Stimulated activated CD4-positive, alpha-beta T cell treated with anti-CD3 and anti-CD28 coated beads, Interleukin-12 subunit alpha, Interleukin-12 subunit beta, amount 100 ng/mL, for 48 hours (primary cell): ENCODE results near the gene POLG.

Source experiments
- DNase-seq, 3 donors: peaks; one replicate each; pipeline ENCODE4 v3.0.0-alpha.2; 2020; ENCODE audit warnings: low read depth in 2 of 3, low spot score in 1 of 3

The POLG gene

DNA sequence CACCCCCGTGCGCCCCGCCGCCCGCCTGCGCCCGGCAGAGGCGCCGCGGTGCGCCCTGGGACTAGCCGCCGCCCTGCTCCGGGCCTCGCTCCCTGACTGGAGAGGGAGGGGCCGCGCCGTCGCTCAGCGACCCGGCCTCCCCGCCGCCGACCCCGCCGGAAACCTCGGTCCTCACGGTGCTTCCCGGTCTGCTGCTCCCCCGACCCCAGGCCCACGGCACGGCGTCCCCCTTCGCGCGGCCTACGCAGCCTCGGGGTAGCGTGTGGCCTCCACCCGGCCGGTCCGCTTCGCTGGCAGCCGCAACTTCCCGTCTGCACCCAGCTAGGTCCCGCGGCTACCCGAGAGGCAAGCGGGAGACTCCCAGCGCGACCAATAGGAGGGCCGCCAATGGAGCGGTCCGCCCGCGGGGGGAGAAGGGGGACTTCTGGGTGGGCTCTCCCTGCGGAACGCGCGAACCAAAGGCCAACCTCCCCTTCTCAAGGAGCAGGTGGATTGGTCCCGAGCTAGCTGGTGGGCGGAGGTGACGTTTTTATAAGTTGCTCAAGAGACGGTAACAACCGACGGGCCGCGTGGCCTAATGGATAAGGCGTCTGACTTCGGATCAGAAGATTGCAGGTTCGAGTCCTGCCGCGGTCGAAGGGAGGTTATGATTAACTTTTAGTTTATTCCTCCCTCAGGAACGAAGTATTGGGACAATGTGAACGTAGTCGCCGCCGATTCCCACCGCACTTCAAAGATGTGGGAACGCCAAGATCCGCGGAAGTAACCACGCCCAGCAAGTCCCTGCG is at the start of gene POLG:
Gene POLG, minus strand, starts transcription at position 315 of the 788 bp plus-strand sequence. CDS start 1,070 bp downstream, outside the sequence.
- peak; percentile 96 to 100 (median 99) for DNase-seq

DNA sequence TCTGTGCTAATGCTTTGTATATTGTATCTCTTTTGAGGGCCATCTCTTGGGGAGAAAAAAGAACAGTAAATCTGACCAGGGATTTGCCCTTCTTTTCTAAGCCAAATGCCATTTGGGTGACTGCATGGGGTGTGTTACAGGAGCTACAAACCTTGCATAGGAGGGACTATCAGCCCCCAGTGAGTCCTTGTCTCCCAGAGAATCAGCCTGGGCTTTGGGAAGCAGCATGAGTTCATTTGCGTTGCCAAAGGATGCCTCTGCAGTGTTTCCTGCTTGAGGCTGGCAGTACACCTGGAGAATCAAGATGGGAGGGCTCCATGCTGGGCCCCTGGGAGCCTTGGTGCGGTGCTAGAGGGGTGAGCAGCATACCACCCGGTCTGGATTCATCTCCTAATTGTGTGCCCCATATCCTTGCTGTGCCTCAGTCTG is 49.6 kb upstream of the POLG start:
- DNase-seq = no peak

DNA sequence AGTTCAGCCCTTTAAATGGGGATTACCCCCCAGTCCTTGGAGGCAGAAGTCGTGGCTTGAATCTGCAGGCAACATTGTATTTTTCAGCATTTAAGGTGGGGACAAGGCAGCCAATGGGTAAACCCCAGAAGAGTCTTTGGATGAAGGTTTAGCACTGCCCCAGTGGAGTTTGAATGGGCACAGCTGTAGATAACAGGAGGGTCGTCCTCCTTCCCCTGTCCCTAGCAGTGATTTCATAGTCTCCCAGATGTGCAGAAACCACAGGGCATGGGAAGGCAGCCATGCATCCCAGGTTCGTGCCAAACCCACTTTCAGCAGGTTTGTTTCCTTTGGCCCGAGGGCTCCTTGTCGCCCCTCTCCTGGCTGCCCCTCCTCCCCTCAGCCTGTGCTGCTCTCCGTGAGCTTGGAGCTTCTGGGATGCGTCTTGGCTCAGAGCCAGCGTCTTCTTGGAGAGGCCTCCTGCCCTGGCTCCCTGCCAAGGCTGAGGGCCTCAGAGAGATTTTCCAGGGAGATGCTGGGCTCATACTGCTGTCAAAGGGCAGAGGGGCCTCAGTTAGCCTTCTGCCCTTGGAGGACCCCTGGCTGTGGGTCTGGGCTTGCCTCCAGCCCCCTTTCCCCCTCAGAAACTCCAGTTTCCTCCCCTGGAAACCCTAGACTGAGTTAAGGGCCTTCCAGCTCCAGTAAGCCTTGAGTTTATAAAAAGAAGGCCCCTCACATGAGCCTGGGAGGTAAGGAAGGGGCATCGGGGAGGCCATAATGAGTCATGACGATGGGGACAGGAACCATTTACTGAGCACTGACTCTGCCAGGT is 48.9 kb upstream of the POLG start:
- DNase-seq = no peak

DNA sequence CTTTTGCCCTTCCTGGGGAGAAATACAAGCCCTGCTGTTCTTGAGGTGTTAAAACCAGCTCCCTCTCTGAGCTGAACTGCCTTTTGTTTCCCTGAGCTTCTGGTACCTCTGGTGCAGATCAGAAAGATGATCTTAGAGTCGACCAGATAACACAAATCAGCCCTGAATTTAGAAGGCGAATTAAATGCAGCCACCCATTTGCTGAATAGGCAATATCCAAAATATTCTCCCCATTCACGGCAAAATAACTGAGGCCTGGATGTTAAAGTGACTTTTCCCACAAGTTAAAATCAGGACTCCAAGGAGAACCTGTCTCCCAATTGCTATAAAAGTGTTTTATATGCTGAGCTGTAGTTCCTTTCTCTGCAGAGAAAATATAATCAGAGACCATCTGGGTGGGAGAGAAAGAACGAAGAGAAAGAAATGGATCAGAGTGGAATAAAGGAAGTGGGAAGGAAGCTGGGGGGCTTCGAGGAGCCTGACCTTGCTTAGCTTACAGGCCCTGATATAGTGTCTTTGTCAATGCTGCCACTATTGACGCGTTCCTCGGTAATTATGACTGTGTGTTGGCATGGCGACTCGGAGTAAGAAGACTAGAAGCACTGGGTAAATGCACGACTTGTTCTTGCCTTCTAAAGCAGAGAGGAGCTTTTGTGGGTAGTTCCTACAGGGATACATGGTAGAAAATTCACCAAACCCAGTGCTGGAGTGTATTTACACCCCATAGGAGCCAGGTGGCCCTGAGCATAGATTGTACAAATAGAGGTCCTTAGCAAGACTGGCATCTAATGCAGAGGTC is 47.5 kb upstream of the POLG start:
- no peak for DNase-seq

DNA sequence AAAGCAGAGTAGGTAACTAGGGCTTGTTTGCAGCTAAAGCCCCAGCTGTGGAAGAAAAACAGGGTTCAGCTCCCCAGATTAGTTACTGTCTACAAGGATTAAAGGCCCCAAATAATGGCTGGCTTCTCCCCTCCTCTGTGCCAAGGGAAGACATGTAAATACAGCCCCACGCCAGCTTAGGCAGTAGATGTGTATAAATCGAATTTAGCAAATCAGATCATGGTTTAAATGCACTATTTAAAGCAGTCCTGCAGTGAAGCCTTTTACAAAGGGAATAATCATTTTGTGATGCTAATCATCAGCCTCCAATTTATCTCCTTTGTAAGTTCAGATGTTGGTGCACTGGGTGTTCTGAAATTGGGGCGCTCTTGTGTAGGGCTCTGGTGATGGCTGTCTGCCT is 46.7 kb upstream of the POLG start:
- DNase-seq = no peak

DNA sequence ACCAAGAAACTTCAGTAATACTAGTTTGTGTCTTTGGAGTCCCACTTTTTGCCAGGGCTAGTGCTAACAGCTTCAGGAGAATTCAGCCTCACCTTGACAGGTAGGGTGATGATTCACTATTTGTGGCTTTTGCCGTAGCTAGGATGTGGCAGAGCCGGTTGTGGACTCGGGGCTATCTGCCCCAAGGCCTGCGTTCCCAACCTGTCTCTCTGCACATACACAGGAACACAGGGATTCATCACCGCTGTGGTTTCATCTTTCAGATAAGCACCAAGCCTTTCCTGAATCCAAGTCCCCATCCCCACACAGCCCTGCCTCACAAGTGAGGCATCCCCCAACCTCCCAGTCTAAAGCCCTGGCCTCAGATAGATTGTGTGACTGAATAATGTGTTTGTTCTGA is 45.2 kb upstream of the POLG start:
- DNase-seq = no peak

DNA sequence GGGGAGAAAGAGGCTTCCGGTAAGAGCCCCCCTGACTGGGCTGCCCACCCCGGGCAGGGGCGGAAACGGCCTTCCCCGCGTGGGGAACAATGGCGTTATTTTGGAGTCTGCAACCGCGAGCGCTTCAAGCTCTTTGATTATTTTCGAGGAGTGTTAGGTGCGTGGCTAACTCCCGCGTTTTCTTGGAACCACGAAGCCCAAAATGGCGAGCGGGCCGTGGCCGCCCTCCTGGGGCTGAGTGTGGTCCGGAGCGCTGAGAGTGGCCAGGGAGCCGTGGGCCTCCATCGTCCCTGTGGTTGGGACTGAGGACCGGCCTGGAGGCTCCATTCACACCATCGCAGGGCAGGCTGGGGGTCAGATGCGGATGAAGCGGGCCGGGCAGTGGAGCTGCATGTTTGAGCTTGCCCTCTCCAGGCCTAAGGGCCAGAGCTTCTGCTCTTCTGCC is 44.6 kb upstream of the POLG start:
- DNase-seq = no peak

DNA sequence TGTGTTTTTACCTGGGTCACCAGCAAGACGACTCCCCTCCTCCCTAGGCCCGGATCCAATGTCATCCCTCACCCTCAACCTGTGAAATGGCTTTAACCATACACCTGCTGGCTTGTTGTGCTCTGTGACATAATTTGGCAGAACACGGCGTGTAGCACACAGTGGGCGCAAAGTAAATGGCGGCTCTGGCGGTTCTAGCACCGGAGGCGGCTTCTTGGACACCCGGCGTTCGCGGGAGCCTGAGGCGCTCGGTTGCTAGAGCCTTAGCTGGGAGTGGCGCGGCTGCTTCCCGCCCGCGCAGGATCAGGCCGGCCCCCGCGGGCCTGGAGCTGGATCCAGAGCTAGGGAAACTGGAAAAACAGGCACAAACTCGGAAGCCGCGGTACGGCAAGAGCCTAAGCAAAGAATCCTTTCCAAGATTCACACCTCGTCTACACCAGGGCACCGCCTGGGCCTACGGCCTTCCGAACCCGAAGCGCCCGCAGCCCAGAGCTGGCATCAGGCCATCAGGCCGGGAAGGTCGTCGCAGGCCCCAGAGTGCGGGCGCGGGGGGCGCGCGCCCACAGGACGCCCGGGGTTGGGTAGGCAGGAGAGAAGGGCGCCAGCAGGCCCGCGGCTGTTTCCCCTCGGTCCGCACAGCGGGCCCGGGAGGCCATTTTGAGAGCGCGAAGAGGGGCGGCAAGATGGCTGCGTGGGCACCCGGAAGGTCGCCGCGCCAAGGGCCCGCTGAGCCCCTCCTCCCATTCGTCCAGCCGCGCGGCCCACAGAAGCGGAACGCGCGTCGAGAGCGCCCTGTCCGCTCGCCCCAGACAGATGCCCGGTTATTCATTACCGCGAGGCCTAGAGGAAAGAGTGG is 43.9 kb upstream of the POLG start:
- DNase-seq = no peak

DNA sequence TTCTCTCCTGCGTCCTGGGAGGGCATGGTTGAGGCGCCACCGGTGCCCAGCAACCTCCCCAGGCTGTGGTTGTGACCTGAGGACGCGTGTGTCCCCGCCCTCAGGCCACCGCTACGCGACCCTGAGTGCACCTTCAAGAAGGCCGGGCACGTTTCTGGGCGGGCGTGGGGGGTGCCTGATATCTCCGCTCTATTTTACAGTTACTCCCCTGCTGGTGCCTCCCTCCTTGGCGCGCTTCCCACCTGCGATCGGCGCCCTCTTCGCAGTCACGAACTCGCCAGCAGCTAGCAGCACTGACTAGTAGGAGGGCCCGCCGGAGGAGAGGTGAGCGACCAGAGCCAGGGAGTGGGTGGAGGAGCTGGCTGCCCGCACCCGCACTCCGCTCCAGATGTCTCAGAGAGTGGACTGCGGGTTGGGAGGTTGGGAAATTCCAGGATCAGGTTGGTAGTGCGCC is 43.2 kb upstream of the POLG start:
- DNase-seq = no peak

DNA sequence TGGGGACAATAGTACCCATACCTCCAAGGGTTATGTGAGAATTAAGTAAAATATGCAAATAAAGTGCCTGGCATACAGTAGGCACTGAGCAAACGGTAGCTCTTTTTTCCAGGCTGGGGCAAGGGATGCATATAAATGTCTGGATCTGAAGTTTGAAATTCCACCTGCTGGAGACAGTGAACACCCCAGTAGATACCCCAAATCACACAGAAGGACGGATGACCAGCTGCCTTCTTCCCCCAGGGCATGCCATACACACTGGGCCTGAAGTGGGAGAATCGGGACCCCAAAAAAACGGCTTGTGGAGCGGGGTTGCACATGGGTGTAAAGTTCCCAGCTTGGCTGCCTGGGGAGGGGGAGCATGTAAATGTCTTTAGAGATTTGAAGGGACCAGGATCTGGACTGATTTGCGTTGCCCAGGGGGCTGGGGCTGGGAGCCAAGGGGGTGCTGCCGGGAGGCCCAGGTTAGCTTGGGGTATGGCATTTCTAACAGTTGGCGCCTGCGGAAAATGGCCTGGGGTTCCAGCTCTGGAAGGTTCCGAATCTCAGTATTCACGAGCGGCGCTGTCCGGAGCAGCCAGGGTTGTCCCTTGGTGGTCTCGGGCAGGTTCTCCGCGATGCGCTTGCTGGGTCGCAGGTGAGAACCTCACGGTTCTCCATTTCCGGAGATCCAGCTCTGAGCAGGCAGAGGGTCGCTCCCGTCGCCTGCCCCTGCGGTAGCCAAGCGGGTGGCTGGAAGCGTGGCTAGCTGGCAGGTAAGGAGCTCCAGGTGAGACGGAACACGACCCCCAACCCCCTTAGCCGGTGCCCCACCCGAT is 42.6 kb upstream of the POLG start:
- no peak for DNase-seq

DNA sequence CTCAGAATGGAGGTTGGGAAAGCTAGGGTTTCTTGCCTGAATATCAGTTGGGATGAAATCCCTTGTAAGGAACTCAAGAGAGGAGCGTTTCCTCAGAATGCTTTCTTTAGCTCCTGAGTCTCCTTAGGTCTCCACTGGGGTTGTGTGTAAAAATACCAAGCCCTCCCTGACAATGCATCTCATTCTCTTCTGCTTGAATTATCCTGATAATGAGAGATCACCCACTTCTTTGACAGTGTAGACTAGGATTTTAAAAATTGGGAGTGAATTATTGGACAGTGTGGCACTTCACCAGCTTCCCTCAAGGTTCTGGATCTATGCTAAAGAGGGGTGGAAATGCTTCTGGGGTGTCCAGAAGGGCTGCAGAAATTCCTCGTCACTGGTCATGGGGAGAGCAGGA is 41.8 kb upstream of the POLG start:
- DNase-seq = no peak

DNA sequence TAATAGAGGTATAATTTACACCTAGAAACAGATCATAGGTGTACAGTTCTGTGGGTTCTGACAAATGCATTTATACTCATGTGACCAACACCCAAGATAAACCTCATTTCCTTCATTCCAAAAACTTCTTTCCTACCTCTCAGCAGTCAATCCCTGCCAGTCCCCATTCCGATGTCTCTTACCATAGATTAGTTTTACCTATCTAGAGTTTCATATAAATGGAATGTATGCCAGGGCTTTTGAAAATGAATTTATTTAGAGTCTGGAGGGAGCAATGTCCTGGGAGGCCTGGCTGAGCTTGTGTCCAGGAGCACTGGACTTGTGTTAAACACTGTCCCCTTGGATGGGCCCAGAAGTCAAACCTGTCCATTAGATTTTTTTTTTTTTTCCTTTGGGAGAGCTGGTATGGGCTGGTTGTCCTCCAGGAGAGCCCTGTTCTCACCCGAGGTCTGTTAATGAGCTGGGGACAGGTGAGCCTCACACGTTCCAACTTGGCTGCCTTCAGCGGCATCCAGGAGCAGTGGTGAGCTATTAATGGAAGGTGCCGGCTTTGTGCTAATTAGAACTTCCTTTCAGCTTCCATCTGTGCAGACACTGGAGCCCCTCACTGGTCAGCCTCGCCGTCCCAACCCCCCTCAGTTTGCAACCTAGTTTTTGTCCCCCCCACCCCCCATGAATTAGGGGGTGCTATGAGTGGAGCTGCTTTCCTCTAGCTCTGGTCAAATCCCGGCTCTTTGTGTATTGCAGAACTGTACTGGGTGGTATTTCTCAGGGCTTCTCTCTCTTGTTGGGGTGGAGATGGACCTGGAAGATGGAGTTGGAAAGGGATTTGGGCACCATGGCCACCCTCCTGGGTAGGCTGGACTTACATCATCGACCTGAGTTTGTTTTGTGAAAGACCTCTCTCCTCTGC is 40.7 kb upstream of the POLG start:
- no peak for DNase-seq

DNA sequence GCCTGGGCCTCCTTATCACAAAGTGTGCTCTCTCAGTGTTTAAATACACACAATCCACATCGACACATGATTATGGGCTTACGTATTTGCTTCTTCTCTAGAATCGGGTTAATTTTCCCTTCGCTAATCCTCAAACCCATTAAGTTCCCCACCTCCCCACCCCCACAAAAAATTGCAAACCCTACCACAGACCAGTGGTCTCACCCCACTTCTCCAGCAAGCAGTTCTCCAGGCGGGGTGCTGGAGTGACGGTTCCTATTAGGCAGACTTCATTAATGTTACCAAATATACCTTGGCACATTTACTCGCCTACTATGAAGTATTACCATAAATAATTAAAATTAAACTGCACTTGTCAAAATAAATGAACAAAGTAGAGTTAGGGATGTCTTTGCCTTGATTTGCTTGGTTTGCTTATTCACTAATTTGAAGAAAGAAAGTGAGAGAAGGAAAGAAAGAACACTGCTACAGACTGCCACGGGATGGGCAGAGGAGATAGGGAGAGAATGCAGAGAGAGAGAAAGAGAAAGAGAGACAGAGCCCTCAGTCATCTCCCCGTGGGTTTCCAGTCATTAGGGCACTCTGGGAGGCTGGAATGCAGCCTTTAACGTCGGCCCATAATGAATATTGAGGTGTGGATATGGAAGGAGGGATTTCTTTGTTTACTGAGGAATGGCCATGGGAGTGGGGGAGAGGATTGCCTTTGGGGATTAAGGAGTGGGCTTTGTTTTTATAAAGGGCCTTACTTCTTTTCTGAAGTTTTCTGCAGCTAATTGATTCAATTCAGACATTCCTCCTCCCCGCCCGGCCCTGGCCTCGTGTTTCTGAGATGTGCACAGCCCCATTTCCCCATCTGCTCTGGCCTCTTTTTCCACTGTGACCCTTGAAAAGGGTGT is 39.7 kb upstream of the POLG start:
- DNase-seq = no peak

DNA sequence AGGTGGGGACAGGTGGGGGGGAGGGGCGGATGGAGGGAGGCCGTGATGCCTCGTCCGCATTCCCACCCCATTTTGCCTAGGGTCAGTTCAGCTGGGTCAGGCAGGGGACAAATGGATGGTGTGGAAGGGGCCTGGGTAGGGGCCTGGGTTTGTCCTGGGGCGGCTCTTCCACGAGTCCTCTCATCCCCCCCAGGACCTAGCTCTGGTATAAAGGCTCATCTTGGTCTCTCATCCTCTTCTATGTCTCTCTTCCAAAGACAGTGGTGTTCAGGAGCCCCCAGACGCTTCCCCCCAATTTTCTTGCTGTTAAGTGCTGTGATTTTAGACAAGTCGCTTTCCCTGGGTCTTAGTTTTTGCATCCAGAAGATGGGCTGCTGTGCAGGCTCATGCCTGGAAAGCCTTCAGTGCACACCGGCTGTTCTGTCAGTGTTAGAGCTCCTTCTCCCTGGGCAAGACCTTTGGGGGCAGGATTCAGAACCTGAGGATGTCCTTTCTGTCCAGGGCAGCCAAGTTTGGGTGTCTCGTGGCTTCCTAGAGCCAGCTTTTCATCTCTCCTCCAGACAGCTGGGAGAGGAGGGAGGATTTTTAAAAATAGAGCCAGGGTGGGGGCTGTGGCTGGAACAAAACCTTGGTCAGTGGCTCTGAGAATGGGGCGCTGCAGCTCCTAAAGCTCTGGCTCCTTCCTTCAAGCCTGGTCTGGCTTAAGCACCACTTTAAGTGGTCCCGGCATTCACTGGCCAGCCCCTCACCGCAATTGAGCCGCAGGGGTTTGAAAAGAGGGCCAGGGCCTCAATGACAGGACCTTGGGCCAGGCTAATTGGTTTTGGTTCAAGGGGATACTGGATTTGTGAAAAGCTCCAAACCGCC is 37.7 kb upstream of the POLG start:
- DNase-seq = no peak

DNA sequence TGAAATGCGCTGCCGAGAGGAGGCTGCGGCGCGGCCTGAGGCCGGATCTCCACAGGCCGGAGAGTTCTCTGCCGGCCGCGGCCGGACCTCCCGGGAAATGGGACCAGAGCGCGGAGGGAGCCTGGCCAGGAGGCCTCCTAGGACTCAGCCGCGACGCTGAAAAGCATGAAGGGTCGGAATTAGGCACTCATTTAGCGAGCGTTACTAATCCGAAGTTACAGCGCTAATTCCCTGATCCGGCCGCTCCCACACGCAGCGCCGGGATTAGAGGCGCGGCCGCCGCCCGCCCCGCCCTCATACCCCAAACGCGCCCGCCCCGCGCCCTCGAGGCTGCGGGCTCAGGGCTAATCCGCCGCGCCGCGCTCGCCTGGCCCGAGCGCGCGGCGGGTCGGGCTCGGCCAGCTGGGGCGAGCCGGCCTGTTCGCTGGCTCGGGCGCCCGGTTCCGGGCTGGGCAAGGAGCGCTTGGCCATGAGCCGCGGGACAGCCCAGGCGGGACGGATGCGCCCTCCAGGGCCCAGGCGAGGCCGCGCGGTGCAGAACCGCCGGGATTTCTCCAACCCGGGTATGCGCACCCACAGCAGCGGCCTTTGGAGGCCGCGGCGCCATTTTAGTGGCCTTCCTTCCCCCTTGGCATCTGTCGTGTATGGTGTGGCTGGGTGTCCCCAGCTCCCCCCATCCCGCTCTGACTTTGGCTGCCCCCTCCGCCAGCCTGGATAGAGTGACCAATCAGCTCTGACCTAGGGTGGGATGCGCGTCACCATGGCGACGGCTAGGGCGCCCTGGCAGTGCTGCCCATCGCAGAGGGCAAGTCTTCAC is 36.8 kb upstream of the POLG start:
- DNase-seq = no peak

DNA sequence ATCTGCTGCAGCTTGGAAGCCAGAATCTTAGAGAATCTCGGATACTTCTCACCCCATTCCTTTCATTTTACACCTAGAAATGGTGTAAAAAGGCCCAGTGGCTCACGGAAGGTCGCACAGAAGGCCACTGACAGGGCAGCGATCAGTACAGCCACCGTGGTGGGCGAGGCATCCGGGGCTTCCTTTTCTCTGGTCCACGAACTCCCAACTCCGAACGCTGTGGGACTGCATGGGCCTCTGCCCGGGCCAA is 36.3 kb upstream of the POLG start:
- no peak for DNase-seq
